Tibial nerve (tissue), 3 donors: ENCODE results near the gene TANC1.

Experiments used
- CTCF ChIP-seq, 5 experiments: fragments of 200-600 bp in 3 of 5; fragments of 450-650 bp in 2 of 5; sonication (generic) in 3 of 5; IDR thresholded peaks; one replicate each; pipeline ENCODE4 v1.5.1; 2016 to 2019; ENCODE audit warnings: antibody characterized with exemption in 5 of 5, mild to moderate bottlenecking in 3 of 5, moderate library complexity in 2 of 5
- POLR2A ChIP-seq, 2 donors: fragments of 450-650 bp; IDR thresholded peaks; one replicate each; pipeline ENCODE4 v1.6.1; 2017; ENCODE audit warnings: antibody characterized with exemption in 2 of 2, mild to moderate bottlenecking in 2 of 2, moderate library complexity in 2 of 2

GRCh38 chr2:159004849-159005248, 36.4 kb downstream of the TANC1 start:
- TF ChIP-seq CTCF (IDR thresholded peaks at IDR 0.05), result no peak
- TF ChIP-seq POLR2A (IDR thresholded peaks at IDR 0.05), result no peak
